ENCODE data around the gene SFTPD.

Gene SFTPD

DNA sequence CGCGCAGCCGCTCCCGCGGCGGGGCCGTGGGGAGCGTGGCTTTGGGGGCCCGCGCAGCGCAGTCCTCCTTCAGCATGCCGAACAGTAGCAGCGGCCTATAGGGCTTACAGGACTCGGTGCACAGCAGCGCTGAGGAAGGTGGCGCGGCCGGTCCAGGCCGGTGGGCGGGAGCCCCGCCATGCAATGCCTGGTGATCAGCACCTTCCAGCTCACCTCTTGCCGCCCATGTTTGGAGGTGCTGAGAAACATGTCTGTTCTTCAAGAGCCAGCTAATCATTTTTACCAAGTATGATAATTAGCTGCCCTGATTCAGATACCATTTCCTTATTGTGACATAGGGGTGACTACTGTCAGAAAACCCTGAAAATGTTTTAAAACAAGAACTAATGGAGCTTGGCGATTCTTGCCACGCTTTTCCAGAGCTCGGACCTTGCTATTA is 33.5 kb upstream of the SFTPD start:
- no peak overlapping the region for H3K27ac ChIP-seq (replicated peaks)
- H3K4me3 ChIP-seq (replicated peaks; ENCODE audit: insufficient read depth, low read length), result peak overlapping the region; percentile 61
- DNase-seq (ENCODE audit: low read depth in 1 of 2, low spot score in 1 of 2), result peak in 1 of 2 experiments; percentile 31
- H3K27me3 ChIP-seq (ENCODE audit: insufficient read depth, poor library complexity, severe bottlenecking), result peaks cover 3% of the 10 kb centered on the region
- TF ChIP-seq, protein P1, sequence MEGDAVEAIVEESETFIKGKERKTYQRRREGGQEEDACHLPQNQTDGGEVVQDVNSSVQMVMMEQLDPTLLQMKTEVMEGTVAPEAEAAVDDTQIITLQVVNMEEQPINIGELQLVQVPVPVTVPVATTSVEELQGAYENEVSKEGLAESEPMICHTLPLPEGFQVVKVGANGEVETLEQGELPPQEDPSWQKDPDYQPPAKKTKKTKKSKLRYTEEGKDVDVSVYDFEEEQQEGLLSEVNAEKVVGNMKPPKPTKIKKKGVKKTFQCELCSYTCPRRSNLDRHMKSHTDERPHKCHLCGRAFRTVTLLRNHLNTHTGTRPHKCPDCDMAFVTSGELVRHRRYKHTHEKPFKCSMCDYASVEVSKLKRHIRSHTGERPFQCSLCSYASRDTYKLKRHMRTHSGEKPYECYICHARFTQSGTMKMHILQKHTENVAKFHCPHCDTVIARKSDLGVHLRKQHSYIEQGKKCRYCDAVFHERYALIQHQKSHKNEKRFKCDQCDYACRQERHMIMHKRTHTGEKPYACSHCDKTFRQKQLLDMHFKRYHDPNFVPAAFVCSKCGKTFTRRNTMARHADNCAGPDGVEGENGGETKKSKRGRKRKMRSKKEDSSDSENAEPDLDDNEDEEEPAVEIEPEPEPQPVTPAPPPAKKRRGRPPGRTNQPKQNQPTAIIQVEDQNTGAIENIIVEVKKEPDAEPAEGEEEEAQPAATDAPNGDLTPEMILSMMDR (IDR thresholded peaks at IDR 0.05; ENCODE audit: insufficient read depth, low read length), result no peak
- TF ChIP-seq SPI1 (IDR thresholded peaks at IDR 0.05; ENCODE audit: borderline replicate concordance, low read depth), result no peak
- TF ChIP-seq POLR2AphosphoS5 (IDR thresholded peaks at IDR 0.05; ENCODE audit: low read depth), result no peak
- no peak for TF ChIP-seq GABPA (IDR thresholded peaks at IDR 0.05; ENCODE audit: low read depth)
- TF ChIP-seq REST (IDR thresholded peaks at IDR 0.05; ENCODE audit: insufficient replicate concordance, low read depth), result no peak

- TF ChIP-seq, protein P1 (IDR thresholded peaks at IDR 0.05; ENCODE audit: insufficient read depth, low read length), result no peak
- TF ChIP-seq SPI1 (IDR thresholded peaks at IDR 0.05; ENCODE audit: borderline replicate concordance, low read depth), result no peak
- TF ChIP-seq GABPA (IDR thresholded peaks at IDR 0.05; ENCODE audit: low read depth), result no peak
- no peak for TF ChIP-seq POLR2AphosphoS5 (IDR thresholded peaks at IDR 0.05; ENCODE audit: low read depth)
- TF ChIP-seq REST (IDR thresholded peaks at IDR 0.05; ENCODE audit: insufficient replicate concordance, low read depth), result no peak
- H3K4me3 ChIP-seq (replicated peaks; ENCODE audit: insufficient read depth, low read length), result peak overlapping the region; percentile 61
- peak; percentile 38 to 67 for DNase-seq (ENCODE audit: low read depth in 1 of 2, low spot score in 1 of 2)
- peaks cover 3% of the 10 kb centered on the region for H3K27me3 ChIP-seq (ENCODE audit: insufficient read depth, poor library complexity, severe bottlenecking)
- H3K27ac ChIP-seq (replicated peaks), result peak overlapping the region; percentile 39
Measured at GRCh38 chr10:79981450-79982361, 32.8 kb upstream of the SFTPD start.

- H3K27ac ChIP-seq (replicated peaks), result no peak overlapping the region
- H3K27me3 ChIP-seq (ENCODE audit: insufficient read depth, poor library complexity, severe bottlenecking), result peaks cover 3% of the 10 kb centered on the region
- TF ChIP-seq REST (IDR thresholded peaks at IDR 0.05; ENCODE audit: insufficient replicate concordance, low read depth) (no peak), GABPA (IDR thresholded peaks at IDR 0.05; ENCODE audit: low read depth) (no peak), SPI1 (IDR thresholded peaks at IDR 0.05; ENCODE audit: borderline replicate concordance, low read depth) (no peak), POLR2AphosphoS5 (IDR thresholded peaks at IDR 0.05; ENCODE audit: low read depth) (no peak)
- TF ChIP-seq, protein P1 (IDR thresholded peaks at IDR 0.05; ENCODE audit: insufficient read depth, low read length), result no peak
- DNase-seq (ENCODE audit: low read depth in 1 of 2, low spot score in 1 of 2), result no peak
- no peak overlapping the region for H3K4me3 ChIP-seq (replicated peaks; ENCODE audit: insufficient read depth, low read length)
Measured at GRCh38 chr10:79980711-79981110, 31.8 kb upstream of the SFTPD start.

Data from HL-60 (cell line).